Calu3 (cell line): ENCODE measurements around the gene FHIP1A. TPM values are rescaled to one million over a fixed set of nuclear protein-coding genes. Genes with fewer than 3 reads are reported as not detected.
"Not testable (repeated sequence)": the region's sequence is repeated elsewhere in the genome, so short reads cannot be mapped to it uniquely, and the experiment has no call there.

Experiments
- BruUV-seq: library from RNA; stranded (reverse); fragments of 400-500 nt; replicated peaks from 2 replicates; lab custom pipeline; 2021; lab: Mats Ljungman, UMichigan
- CTCF ChIA-PET: fragments of 300-600 bp; sonication (Branson Sonifier 250); formaldehyde crosslinking; loops from one replicate; lab custom pipeline; 2022; ENCODE audit warnings: antibody characterized with exemption; lab: Charles Lee
- DNase-seq: peaks from one replicate; pipeline ENCODE4 v3.0.0; 2022
- H3K27ac Mint-ChIP-seq: one replicate; pipeline ENCODE4 v1.8.0; 2022; ENCODE audit warnings: mixed read lengths; ENCODE audit not compliant: unreplicated experiment
- H3K27me3 Mint-ChIP-seq: one replicate; pipeline ENCODE4 v1.8.0; 2022; ENCODE audit warnings: mixed read lengths; ENCODE audit not compliant: unreplicated experiment
- H3K36me3 Mint-ChIP-seq: one replicate; pipeline ENCODE4 v1.8.0; 2022; ENCODE audit warnings: mild to moderate bottlenecking, moderate library complexity, mixed read lengths; ENCODE audit not compliant: insufficient read depth, unreplicated experiment
- H3K4me1 Mint-ChIP-seq: one replicate; pipeline ENCODE4 v1.8.0; 2022; ENCODE audit warnings: mild to moderate bottlenecking, low read depth, mixed read lengths; ENCODE audit not compliant: unreplicated experiment
- H3K4me3 Mint-ChIP-seq: one replicate; pipeline ENCODE4 v1.8.0; 2022; ENCODE audit warnings: mild to moderate bottlenecking, low read depth, moderate library complexity, mixed read lengths; ENCODE audit not compliant: unreplicated experiment
- H3K9me3 Mint-ChIP-seq: one replicate; pipeline ENCODE4 v1.8.0; 2022; ENCODE audit warnings: low read depth, mixed read lengths; ENCODE audit not compliant: unreplicated experiment
- intact Hi-C: fragments of 100-400 bp; cut with micrococcal nuclease; formaldehyde crosslinking; loops from one replicate; pipeline ENCODE4 v1.10.0; 2022; ENCODE audit not compliant: unreplicated experiment
- total RNA-seq: library from RNA; stranded (reverse); gene quantifications from 2 replicates; pipeline ENCODE4 v1.2.3, GENCODE V29; 2022
- TF ChIP-seq, protein P1 (sequence below): fragments of 200-600 bp; IDR thresholded peaks from one replicate; pipeline ENCODE4 v1.8.0; 2022; ENCODE audit warnings: antibody characterized with exemption; ENCODE audit not compliant: unreplicated experiment

The FHIP1A gene
- total RNA-seq, 1 experiment from 2014 or later, result 25.9 TPM

DNA sequence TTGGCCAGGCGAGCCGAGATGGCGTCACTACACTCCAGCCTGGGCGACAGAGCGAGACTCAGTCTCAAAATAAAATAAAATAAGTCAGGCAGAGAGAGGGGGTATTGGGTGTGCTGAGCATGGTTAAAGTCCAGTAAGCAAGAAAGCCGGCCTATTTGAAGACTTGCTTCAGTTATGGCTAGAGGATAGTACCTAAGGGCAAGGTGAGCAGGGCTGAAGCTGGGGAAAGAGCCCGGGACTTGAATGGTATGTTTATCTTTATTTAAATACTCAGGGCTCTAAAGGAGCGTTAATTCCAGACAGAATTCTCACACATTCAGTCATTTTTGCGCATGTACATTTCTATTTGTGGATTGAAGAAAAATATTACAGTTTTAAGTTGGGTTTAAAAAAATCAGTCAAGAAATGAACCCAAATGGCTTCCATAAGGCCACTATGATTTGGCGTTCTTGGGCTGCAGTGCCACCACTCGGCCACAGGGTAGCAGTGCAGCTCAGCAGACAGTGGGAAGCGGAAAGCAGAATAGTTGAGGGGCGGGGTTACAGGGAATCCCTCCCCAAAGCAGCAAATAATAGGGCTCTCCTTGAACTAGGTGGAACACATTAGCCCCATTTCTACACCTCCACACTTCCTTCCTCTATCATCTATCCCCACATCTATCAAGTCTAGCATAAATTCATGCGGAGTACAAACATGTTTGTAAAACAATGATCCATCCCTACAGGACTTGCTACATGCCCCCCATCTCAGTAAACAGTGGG lies 46.4 kb upstream of the FHIP1A start:
- Mint-ChIP-seq H3K27me3 (no peaks in the 10 kb centered on the region), H3K36me3 (no peaks in the 10 kb centered on the region), H3K4me1 (no peaks in the 10 kb centered on the region), H3K4me3 (no peak overlapping the region), H3K27ac (no peak overlapping the region), H3K9me3 (no peaks in the 10 kb centered on the region)
- DNase-seq, result peak; percentile 81
- intact Hi-C loops, result loop anchor here (1.0 to 5.0 kb wide), 3 partner anchors 85 to 245 kb away; partner anchors contain the start of gene PRSS48
- no TSS peak for BruUV-seq
- CTCF ChIA-PET, result interaction anchor here (0.7 to 1.0 kb wide), 6 partner anchors 26 to 247 kb away, joined by 3 to 15 read pairs (median 4); partner anchors contain the start of gene PRSS48
- TF ChIP-seq, protein P1, sequence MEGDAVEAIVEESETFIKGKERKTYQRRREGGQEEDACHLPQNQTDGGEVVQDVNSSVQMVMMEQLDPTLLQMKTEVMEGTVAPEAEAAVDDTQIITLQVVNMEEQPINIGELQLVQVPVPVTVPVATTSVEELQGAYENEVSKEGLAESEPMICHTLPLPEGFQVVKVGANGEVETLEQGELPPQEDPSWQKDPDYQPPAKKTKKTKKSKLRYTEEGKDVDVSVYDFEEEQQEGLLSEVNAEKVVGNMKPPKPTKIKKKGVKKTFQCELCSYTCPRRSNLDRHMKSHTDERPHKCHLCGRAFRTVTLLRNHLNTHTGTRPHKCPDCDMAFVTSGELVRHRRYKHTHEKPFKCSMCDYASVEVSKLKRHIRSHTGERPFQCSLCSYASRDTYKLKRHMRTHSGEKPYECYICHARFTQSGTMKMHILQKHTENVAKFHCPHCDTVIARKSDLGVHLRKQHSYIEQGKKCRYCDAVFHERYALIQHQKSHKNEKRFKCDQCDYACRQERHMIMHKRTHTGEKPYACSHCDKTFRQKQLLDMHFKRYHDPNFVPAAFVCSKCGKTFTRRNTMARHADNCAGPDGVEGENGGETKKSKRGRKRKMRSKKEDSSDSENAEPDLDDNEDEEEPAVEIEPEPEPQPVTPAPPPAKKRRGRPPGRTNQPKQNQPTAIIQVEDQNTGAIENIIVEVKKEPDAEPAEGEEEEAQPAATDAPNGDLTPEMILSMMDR, result peak; percentile 79

DNA sequence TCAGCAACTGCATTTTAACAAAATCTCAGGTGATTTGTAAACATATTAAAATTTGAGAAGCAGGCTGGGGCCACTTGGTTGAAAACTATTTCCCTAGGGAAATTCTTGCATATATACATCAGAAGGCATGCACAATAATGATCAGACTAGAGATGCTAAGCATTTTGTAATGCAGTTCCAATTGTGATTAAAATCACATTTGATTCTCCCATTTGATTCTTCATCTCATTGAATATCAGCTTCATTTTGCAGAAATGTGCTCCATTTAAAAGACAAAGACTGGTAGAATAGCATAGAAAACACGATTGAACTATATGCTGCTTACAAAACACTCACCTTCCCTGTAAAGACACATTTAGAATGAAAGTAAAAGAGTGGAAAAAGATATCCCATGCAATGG lies 32.4 kb upstream of the FHIP1A start:
- BruUV-seq, result no TSS peak
- Mint-ChIP-seq H3K4me3 (no peak overlapping the region), H3K9me3 (peaks cover 2% of the 10 kb centered on the region), H3K27me3 (no peaks in the 10 kb centered on the region), H3K27ac (no peak overlapping the region), H3K36me3 (no peaks in the 10 kb centered on the region), H3K4me1 (no peaks in the 10 kb centered on the region)
- intact Hi-C loops, result no loop called here
- no peak for DNase-seq
- CTCF ChIA-PET, result no interaction called here
- TF ChIP-seq, protein P1, result no peak

DNA sequence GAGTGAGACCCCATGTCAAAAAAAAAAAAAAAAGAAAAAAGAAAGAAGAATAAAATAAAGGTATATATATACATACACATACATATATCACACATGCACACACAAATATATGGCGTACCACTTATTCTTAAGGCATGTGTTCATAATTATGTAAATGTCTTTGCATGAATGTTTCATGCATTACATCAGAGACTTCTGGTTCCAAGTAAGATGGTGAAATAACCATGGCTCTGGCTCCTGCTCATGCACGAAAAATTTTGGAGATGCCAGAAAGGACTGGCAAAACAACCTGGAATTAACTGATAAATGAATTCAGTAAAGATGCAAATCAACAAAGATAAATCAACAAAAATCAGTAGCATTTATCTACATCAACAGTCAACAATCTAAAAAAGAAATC lies 19.7 kb upstream of the FHIP1A start:
- no peaks in the 10 kb centered on the region for H3K36me3 Mint-ChIP-seq
- no peaks in the 10 kb centered on the region for H3K4me1 Mint-ChIP-seq
- intact Hi-C loops, result no loop called here
- no peaks in the 10 kb centered on the region for H3K9me3 Mint-ChIP-seq
- no TSS peak for BruUV-seq
- TF ChIP-seq, protein P1, result no peak
- DNase-seq, result no peak
- CTCF ChIA-PET, result interaction anchor here (0.9 kb wide), 1 partner anchor 27 kb away, joined by 5 read pairs; no protein-coding TSS in a partner anchor
- H3K27ac Mint-ChIP-seq, result no peak overlapping the region
- H3K27me3 Mint-ChIP-seq, result no peaks in the 10 kb centered on the region
- no peak overlapping the region for H3K4me3 Mint-ChIP-seq

DNA sequence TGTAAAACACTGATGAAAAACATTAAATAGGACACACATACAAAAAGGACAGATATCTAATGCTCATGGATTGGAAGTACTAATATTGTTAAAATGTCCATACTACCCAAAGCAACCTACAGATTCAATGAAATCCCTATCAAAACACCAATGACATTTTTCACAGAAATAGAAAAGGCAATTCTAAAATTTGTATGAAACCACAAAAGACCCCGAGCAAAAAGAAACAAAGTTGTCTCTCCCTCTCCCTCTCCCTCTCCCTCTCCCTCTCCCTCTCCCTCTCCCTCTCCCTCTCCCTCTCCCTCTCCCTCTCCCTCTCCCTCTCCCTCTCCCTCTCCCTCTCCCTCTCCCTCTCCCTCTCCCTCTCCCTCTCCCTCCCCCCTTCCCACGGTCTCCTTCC lies 19.2 kb upstream of the FHIP1A start:
- H3K4me3 Mint-ChIP-seq, H3K27ac Mint-ChIP-seq, intact Hi-C loops: not testable (repeated sequence)

DNA sequence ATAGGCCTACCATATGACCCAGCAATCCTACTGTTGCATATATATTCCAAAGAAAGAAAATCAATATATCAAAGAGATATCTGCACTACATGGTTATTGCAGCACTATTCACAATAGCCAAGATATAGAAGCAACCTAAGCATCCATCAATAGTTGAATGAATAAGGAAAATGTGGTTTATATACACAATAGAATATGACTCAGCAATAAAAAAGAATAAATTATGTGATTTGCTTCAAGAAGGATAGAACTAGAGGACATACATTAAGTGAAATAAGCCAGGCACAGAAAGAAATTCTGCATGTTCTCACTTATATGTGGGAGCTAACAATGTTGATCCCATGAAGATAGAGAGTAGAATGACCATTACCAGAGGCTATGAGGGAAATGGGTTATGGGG lies 13.1 kb upstream of the FHIP1A start:
- intact Hi-C loops, result no loop called here
- BruUV-seq, result no TSS peak
- Mint-ChIP-seq H3K4me3 (no peak overlapping the region), H3K4me1 (no peaks in the 10 kb centered on the region), H3K36me3 (no peaks in the 10 kb centered on the region), H3K27me3 (no peaks in the 10 kb centered on the region), H3K27ac (peak overlapping the region; percentile 10), H3K9me3 (peaks cover 3% of the 10 kb centered on the region)
- no peak for DNase-seq
- TF ChIP-seq, protein P1, result no peak
- CTCF ChIA-PET, result no interaction called here

More for the DNA sequence above, 19.2 kb upstream of the FHIP1A start:
- H3K27me3 Mint-ChIP-seq, DNase-seq, H3K4me1 Mint-ChIP-seq, CTCF ChIA-PET, H3K36me3 Mint-ChIP-seq, H3K9me3 Mint-ChIP-seq, BruUV-seq: not testable (repeated sequence)
